ENCODE results near the gene SLC24A3. TPM values are rescaled to one million over a fixed set of nuclear protein-coding genes. Genes with fewer than 3 reads are reported as not detected.
A peak's percentile ranks its signal among the peaks of the same experiment; 100 is the strongest.

The SLC24A3 gene
- 0.14 and 0.21 TPM in 2 replicates for total RNA-seq (2022)
- Bru-seq, nascent RNA = percentile 27 among the genes with signal in this experiment
- BruChase-seq, experiment 1, labeled RNA remaining after a 2-hour chase = percentile 24 among the genes with signal in this experiment
- BruChase-seq, experiment 2, labeled RNA remaining after a 6-hour chase = percentile 20 among the genes with signal in this experiment
- long read RNA-seq, partial matches to known transcripts = 0 of 2 reads
- long read RNA-seq, other reads (novel, unspliced or antisense) = 2 of 2 reads

DNA sequence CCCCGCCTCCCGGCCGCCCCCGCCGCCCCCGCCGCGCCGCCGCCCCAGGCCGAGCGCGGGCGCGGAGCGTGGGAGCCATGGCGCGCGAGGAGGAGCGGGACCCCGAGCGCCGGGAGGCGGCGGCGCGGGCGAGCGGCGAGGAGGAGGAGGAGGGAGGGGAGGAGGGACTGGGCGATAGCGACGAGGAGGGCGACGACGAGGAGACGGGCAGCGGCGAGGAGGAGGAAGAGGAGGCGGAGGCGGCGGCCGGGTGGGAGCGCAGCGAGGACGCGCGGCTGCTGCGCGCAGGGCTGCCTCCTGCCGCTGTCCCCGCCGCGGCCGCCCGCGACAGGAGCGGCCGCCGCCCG lies at the start of gene SLC24A3:
TSS of gene SLC24A3 (plus strand) at position 174 of the 347 bp plus-strand sequence.
- ChIA-PET CTCF (interaction anchor here (0.9 to 1.9 kb wide), 4 partner anchors 39 to 371 kb away, joined by 4 to 11 read pairs (median 4); no protein-coding TSS in a partner anchor), POLR2A (interaction anchor here (0.6 kb wide), 1 partner anchor 1309 kb away, joined by 3 read pairs; no protein-coding TSS in a partner anchor)
- TF ChIP-seq, protein P1, sequence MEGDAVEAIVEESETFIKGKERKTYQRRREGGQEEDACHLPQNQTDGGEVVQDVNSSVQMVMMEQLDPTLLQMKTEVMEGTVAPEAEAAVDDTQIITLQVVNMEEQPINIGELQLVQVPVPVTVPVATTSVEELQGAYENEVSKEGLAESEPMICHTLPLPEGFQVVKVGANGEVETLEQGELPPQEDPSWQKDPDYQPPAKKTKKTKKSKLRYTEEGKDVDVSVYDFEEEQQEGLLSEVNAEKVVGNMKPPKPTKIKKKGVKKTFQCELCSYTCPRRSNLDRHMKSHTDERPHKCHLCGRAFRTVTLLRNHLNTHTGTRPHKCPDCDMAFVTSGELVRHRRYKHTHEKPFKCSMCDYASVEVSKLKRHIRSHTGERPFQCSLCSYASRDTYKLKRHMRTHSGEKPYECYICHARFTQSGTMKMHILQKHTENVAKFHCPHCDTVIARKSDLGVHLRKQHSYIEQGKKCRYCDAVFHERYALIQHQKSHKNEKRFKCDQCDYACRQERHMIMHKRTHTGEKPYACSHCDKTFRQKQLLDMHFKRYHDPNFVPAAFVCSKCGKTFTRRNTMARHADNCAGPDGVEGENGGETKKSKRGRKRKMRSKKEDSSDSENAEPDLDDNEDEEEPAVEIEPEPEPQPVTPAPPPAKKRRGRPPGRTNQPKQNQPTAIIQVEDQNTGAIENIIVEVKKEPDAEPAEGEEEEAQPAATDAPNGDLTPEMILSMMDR (IDR thresholded peaks at IDR 0.05; ENCODE audit: insufficient read depth in 1 of 2, low read depth in 1 of 2, low read length in 1 of 2, severe bottlenecking in 1 of 2, unreplicated experiment in 1 of 2) = no peak
- H3K9me3 Mint-ChIP-seq (ENCODE audit: unreplicated experiment) = no peaks in the 10 kb centered on the region
- Histone ChIP-seq H3K36me3 (ENCODE audit: control insufficient read depth, insufficient read depth, low read length) (no peaks in the 10 kb centered on the region), H3K4me1 (no peaks in the 10 kb centered on the region; the same call in 1 of the 2 replicates), H3K9me3 (no peaks in the 10 kb centered on the region), H3K27me3 (replicated peaks; ENCODE audit: control insufficient read depth, insufficient read depth, low read length) (0 out of 2 replicates have a peak, but pooled peaks cover 1% of the 10 kb centered on the region), H3K4me3 (ENCODE audit: low read depth, low read length) (peak within 1 kb of the TSS; percentile 59)
- H3K36me3 Mint-ChIP-seq (ENCODE audit: insufficient read depth, unreplicated experiment) = no peaks in the 10 kb centered on the region
- no peak for DNase-seq
- intact Hi-C loops (cut with micrococcal nuclease; ENCODE audit: unreplicated experiment) = loop anchor here (5.0 kb wide), 1 partner anchor 150 kb away; no protein-coding TSS in a partner anchor
- H3K4me1 Mint-ChIP-seq (ENCODE audit: low read depth, unreplicated experiment) = no peaks in the 10 kb centered on the region
- no peak within 1 kb of the TSS for H3K27ac Mint-ChIP-seq (ENCODE audit: unreplicated experiment)
- peaks cover 22% of the 10 kb centered on the region for H3K27me3 Mint-ChIP-seq (ENCODE audit: insufficient read depth, unreplicated experiment)
- no TSS peak for BruUV-seq (replicated peaks)
- peak within 1 kb of the TSS; percentile 67 for H3K4me3 Mint-ChIP-seq (ENCODE audit: unreplicated experiment)

DNA sequence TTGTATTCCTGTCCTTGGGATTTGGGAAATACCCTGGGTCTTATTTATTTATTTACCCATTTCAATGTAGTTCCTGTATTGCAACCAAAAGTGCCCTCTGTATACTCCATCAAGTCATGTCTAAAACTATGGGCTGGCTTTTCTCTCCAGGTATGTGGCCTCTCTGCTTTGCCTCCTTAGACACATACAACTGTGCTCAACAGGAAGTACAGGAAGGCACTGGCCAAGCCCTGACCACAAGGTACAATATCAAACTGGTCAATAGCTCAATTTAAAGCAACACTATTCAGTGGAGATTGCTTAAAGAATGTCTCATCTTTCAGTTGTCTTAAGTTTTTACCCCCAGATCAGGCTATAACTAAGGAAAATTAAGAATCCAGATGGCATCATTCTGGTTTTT lies 42.3 kb upstream of the SLC24A3 start:
- Mint-ChIP-seq H3K27ac (ENCODE audit: unreplicated experiment) (no peak overlapping the region), H3K27me3 (ENCODE audit: insufficient read depth, unreplicated experiment) (peaks cover 20% of the 10 kb centered on the region), H3K9me3 (ENCODE audit: unreplicated experiment) (peaks cover 21% of the 10 kb centered on the region), H3K4me3 (ENCODE audit: unreplicated experiment) (no peak overlapping the region), H3K4me1 (ENCODE audit: low read depth, unreplicated experiment) (no peaks in the 10 kb centered on the region), H3K36me3 (ENCODE audit: insufficient read depth, unreplicated experiment) (no peaks in the 10 kb centered on the region)
- CTCF ChIA-PET = no interaction called here
- H3K9me3 ChIP-seq = no peaks in the 10 kb centered on the region
- TF ChIP-seq, protein P1 (IDR thresholded peaks at IDR 0.05; ENCODE audit: insufficient read depth in 1 of 2, low read depth in 1 of 2, low read length in 1 of 2, severe bottlenecking in 1 of 2, unreplicated experiment in 1 of 2) = no peak
- H3K4me1 ChIP-seq = no peaks in the 10 kb centered on the region
- H3K4me3 ChIP-seq (ENCODE audit: low read depth, low read length) = no peak overlapping the region
- intact Hi-C loops (cut with micrococcal nuclease; ENCODE audit: unreplicated experiment) = no loop called here
- H3K27me3 ChIP-seq (replicated peaks; ENCODE audit: control insufficient read depth, insufficient read depth, low read length) = peaks cover 1% of the 10 kb centered on the region
- POLR2A ChIA-PET = no interaction called here
- no peak for DNase-seq
- no TSS peak for BruUV-seq (replicated peaks)
- no peaks in the 10 kb centered on the region for H3K36me3 ChIP-seq (ENCODE audit: control insufficient read depth, insufficient read depth, low read length)

DNA sequence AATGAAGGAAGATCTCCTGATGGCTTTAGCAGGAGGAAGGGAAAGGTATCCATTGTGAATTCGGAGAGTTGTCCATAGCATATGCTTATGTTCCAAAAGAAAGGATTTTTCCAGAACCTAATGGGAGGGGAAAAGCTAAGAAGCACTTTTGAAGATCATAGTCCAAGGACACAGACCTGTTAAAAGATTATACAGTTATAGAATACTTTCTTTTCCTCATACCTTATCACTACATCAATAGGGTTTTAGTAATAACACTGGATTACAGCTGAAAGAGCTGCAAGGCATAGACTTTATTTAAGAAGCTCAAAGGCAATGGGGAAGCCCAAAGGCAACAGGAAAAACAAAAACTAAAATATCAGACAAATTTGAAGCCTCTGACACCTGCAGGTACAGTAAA lies 39.8 kb upstream of the SLC24A3 start:
- Mint-ChIP-seq H3K4me1 (ENCODE audit: low read depth, unreplicated experiment) (no peaks in the 10 kb centered on the region), H3K27me3 (ENCODE audit: insufficient read depth, unreplicated experiment) (peaks cover 26% of the 10 kb centered on the region), H3K9me3 (ENCODE audit: unreplicated experiment) (peaks cover 8% of the 10 kb centered on the region), H3K36me3 (ENCODE audit: insufficient read depth, unreplicated experiment) (no peaks in the 10 kb centered on the region), H3K4me3 (ENCODE audit: unreplicated experiment) (no peak overlapping the region), H3K27ac (ENCODE audit: unreplicated experiment) (no peak overlapping the region)
- peaks cover 1% of the 10 kb centered on the region for H3K27me3 ChIP-seq (replicated peaks; ENCODE audit: control insufficient read depth, insufficient read depth, low read length)
- H3K4me3 ChIP-seq (ENCODE audit: low read depth, low read length) = no peak overlapping the region
- CTCF ChIA-PET = no interaction called here
- H3K9me3 ChIP-seq = 0 out of 2 replicates have a peak, but pooled peaks cover 3% of the 10 kb centered on the region
- no peaks in the 10 kb centered on the region for H3K36me3 ChIP-seq (ENCODE audit: control insufficient read depth, insufficient read depth, low read length)
- TF ChIP-seq, protein P1 (IDR thresholded peaks at IDR 0.05; ENCODE audit: insufficient read depth in 1 of 2, low read depth in 1 of 2, low read length in 1 of 2, severe bottlenecking in 1 of 2, unreplicated experiment in 1 of 2) = no peak
- DNase-seq = no peak
- H3K4me1 ChIP-seq = no peaks in the 10 kb centered on the region
- no TSS peak for BruUV-seq (replicated peaks)
- intact Hi-C loops (cut with micrococcal nuclease; ENCODE audit: unreplicated experiment) = no loop called here
- POLR2A ChIA-PET = no interaction called here
